HT-29 (cell line): ENCODE measurements around the gene NDUFA6. TPM values are rescaled to one million over a fixed set of nuclear protein-coding genes. Genes with fewer than 3 reads are reported as not detected.
"Not testable (repeated sequence)": the region's sequence is repeated elsewhere in the genome, so short reads cannot be mapped to it uniquely, and the experiment has no call there.

ENCODE experiments used
- DNase-seq: peaks from one replicate; pipeline ENCODE4 v3.0.0-alpha.2; 2015; ENCODE audit warnings: low spot score
- total RNA-seq: library from RNA; depleted of rRNA; stranded (reverse); fragments of >200 nt; shearing (Covaris generic); gene quantifications from 2 replicates; pipeline ENCODE4 v1.2.3, GENCODE V29; 2014

The NDUFA6 gene
- total RNA-seq, 1 experiment from 2014 or later: 49.0 TPM

DNA sequence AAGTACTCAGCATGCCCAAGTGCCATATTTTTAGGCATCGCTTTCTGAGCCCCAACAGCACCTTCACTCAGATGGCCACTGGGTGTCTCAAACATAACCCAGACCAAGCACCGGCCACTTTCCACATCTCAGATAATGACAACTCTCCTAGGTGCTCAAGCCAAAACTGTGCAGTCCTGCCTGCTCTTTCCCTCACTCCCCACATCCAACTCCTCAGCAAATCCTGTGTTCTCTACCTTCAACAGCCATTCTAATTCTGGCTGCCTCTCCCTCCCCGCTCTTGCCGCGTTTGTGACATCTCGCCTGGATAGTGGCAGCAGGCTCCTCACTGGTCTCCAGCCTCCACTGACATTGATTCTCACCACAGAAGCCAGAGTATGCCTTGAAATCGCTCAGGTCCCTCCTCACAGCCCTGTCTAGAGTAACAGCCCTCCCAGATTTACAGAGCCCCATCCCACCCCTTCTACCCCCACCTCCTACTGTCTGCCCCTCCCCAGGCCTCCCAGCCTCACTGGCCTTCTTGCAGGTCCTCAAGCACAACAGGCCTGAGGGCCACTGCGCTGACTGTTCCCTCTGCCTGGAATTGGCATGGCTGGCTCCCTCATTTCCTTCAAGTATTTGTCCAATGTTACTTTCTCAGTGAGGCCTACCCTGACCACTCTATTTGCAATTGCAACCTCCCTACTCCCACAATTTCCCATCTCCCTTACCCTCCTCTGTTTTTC is 17.8 kb downstream of the NDUFA6 start:
- peak; percentile 14 for DNase-seq

DNA sequence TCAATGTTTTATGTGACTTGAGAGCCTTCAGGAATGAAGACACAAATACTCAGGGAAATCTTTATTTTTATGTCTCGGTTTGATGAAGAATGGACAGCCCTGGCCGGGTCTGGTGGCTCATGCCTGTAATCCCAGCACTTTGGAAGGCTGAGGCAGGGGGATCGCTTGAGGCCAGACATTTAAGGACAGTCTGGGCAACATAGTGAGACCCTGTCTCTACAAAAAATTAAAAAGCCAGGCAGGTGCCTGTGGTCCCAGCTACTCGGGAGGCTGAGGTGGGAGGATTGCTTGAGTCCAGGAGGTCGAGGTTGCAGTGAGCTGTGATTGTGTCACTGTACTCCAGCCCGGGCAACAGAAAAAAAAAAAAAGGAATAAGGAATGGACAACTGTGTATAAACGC is 19.1 kb downstream of the NDUFA6 start:
- DNase-seq: not testable (repeated sequence)

DNA sequence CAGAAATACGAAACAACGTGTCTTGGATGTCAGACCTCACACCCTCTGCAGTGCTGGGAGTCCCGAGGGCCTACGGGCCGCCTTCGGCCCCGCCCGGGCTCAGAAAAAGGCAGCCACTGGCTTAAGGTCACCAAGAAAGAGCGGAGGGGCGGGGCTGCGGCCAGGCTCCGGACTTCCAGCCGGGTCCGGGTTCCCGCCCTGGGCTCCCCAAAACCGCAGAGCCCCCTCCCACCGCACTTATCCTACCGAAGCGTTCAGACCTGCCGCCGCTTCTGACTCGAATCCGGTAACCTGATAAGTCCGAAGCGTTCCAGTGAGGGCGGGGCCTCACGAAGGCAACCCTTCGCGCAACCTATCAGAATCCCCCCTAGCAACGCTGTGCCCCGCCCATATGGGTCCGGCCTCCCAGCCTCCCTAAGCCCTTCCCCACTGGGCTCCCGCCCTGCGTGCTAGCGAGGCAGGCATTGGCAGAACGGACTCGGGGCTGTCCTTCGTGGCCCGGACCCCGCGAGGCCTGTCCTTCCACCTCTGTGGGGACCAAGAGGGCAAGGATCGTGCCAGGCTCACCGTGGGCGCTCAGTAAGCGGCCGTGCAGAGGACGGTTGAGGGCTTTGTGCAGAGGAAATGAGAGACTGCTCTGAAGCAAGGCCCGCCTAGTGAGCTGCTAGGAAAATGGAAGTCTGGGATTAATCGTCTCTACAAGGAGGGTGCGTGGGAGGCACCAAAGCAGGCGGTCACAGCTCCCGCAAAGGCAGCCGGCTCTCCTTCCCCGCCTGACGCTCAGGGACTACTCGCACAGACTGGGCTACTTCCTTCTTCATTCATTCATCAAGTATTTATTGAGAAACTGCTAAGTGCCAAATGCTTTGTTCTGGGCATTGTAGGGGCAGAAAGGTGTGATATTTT is 19.8 kb downstream of the NDUFA6 start, which contains the start of gene NAGA:
NAGA (minus strand) TSS at position 296 of the 906 bp plus-strand sequence. CDS start 515 bp downstream, outside the sequence.
- peak; percentile 92 for DNase-seq

DNA sequence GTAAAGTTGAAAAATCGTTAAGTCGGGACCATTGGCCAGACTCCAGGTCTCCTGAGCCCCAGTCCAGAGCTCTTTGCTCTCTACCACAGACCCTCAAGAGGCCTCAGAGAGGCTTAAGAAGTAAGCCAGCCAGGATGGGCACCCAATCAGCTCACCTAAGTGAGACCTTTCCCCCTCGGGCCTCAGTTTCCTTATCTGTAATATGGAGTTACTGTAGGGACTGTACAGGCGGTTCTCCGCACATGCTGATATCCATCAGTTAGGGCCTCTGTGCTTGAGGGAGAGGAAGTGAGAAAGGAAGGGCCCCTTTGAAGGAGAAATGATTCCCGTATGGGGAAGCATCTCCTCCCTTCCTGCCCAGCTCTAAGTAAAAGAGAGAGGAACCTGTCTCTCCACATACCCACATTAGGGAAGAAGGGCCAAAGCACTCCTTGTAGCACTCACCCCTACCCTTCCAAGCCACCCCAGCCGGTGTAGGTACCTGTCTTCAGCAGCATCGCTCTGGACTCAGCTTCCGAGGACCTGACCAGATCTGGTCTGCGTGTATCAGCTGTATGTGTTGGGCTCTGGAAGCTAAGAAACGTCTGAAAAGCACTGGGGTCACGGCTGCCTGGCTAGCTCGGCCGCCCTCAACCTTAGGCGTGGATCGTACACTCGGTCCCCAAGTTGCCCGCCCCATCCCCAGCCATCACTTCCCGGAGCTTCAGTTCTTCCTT is 20.6 kb downstream of the NDUFA6 start:
- DNase-seq: no peak

DNA sequence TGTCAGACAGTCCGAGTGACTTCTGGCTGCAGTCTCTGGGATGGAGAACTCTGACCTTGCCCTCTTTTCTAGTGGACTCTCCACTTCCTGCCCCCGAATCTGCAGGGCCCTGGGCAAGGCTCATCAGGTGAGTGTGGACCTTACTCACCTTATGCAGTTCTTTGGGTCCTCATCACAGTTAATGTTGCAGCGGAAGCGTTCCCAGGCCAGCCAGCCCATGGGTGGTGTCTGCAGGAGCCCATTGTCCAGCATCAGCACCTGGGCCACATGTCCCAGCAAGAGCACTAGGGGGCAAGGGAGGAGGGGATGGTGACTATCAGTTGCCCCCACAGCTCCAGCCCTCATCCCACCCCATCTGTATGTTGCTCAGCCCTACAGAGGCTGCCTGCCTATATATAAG is 22.3 kb downstream of the NDUFA6 start:
- no peak for DNase-seq

DNA sequence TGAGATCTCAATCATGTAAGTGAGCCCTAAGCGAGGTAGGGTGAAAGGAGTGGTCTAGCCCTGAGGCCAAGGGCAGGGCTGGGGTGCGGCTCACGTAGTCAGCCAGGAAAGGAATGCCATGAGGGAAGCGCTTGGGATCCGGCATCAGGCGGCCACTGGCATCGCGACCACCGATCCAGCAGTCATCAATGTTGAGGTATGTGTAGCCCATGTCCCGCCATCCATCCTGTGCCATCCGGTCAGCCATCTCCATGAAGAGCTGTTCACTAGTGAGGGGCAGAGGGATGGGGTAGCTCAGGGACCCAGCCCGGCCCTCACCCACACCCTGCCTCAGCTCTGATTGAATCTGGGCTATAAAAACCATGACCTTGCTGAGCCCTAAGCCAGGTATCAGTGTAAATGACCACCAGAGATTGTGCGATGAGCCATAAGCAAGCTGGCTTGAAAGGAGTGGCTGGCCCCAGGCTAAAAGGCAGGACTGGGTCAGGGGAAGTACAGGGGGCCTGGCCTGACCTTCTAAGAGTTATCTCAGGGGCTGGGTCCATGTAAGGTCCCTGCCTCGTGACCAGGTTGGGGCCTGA is 22.8 kb downstream of the NDUFA6 start:
- DNase-seq: no peak

DNA sequence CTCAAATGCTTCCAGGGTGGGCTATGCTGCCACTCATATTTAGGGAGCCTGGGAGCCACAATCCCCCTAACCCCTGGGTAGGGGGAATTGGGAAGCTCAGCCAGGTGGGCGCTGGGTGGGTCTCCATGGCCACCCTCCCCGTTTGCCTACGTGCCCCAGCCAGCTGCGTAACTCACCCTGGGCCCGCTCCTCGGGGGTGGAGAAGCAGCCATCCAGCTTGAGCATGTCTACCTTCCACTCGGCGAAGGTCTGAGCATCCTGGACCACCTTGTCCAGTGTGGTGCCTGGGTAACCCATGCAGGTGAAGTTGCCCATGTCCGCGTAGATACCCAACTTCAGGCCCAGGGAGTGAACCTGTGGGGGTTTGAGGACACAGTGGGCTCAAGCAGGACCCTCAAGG is 23.6 kb downstream of the NDUFA6 start:
- DNase-seq: no peak

DNA sequence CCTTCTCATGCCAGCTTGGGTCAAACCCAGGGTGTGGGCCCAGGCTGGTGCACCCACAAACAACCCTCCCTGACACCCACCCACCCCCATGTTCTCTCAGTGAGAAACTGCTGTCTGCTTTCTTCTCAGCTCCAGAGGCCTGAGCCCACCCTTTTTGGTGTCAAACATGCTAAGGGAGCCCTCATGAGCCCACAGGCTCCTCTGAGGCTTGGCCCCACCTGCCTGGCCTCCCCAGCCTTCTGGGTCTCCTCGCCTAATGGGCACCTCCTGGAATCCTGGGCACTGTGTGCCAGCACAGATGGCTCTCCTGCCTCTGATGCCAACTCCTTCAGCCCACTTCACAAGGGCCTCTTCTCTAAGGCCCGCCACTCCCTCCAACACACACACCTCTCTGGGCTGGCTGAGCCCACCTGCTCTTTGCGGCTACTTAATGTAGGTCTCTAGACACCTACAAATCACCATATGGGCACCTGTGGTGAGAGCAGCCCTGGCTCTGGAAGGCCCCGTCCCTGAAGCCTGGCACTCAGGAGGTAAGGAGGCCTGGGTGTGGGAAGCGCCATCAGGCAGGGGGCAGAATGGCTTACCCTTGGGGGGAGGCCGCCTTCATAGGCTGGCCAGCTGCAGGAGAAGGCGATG is 24.3 kb downstream of the NDUFA6 start:
- no peak for DNase-seq

DNA sequence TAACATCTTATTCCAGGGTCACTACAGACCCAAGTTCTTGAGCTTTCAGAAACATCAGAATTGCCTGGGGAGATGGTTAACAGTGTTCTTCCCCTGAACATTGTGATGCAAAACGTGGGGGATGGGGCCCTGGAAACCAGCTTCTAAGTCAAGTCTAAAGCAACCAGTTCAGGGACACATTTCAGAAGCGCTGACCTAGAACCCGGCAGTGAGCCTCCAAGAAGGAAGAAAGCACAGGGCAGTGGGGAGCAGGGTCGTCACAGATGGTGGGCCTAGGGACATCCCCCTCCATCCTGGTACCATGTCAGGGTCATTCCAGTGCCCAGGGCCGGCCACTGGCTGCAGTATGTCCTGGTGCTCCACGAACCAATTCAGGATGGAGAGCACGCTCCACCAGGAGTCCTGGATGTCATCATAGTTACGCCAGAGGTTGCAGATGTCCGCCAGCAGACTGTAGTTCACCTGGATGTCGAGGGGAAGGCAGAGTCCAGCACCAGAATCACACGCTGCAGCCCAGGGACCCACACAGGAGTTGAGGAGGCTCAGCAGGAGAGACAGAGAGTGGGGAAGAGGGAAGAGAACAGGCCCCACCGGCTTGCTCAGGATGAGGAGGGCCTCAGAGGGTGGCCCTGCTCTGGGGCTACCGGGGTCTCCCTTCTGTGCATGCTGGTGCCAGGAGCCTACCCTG is 25.0 kb downstream of the NDUFA6 start:
- DNase-seq: no peak

DNA sequence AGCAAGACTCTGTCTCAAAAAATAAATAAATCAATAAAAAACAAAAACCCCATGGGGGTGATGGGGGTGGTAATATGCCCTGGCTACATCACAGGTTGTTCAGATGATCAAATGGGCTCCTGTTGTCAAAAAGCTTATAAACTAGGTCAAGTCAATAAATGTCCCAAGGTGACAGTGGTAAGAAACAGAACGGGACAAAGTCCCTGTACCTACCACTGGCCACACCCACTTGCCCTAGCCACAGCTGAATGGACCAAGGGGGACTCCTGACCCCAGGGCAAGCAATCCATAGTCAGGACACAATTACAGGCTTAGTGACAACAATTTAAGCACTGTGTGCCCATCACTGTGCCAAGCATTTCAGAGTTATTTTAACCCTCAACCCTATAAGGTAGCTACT is 25.9 kb downstream of the NDUFA6 start:
- no peak for DNase-seq

DNA sequence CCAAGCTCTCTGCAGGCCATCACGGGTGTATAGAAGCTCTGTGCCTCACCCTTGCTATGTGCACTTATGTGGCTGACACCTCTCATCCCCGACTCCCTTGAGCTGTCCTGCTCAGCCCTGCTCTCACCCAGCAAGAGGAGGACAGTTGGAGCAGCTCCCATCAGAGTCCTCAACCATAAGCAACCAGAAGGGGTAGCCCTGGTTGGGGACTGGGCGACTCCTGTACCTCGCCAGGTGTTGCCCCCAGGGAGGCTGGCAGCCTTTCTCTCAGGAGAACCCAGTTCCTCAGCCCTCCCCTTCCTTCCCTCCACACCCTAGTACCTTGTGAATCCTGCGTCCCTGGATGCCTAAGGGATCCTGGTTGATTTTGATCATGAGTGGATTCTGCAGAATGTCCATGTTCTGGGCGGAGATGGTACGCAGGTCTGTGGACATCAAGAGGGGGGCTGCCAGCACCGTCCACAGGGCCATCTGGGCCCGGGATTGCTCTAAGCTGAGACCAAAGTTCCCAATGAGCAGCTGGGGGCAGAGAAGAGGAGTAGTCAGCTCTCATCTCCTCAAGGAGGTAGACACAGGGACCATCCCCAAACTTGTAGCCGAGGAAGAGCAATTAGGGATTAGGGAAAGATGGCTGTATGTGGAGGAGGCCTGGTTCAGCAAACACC is 27.9 kb downstream of the NDUFA6 start:
- no peak for DNase-seq

DNA sequence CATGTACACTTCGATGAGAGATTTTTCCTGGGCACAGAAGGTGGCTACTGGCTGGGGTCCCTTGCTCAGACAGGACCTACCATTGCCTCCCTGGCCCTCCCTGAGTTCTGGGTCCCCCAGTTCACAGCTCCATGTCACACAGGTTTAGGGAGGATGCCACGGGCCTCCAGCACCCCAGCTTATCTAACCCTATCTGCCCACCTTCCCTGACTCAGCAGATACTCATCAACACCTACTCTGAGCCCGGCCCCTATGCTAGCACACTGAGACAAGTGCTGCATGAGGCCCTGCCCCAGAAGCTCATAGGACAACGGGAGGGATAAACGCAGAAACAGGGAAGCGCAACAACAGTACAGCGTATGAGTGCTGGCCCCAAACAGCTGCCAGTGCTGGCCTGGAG is 29.5 kb downstream of the NDUFA6 start:
- no peak for DNase-seq

DNA sequence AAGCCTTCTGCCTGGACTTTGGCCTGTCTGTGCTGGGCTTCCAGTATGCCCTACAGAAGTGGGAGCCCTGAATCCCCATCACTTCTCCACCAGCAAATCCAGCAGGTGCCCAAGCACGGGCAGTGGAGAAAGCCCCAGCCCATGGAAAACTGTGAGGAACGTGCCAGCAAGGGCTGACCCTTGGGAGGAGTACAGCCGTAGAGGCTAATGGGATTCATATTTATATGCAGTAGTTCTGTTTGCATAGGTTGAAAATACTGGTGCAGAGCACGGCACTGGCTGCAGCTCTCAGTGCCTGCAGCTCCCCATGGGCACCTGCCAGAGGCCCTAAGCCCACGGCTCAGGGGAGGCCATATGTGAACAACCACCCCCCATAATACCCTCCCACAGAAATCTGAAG is 30.1 kb downstream of the NDUFA6 start:
- no peak for DNase-seq

DNA sequence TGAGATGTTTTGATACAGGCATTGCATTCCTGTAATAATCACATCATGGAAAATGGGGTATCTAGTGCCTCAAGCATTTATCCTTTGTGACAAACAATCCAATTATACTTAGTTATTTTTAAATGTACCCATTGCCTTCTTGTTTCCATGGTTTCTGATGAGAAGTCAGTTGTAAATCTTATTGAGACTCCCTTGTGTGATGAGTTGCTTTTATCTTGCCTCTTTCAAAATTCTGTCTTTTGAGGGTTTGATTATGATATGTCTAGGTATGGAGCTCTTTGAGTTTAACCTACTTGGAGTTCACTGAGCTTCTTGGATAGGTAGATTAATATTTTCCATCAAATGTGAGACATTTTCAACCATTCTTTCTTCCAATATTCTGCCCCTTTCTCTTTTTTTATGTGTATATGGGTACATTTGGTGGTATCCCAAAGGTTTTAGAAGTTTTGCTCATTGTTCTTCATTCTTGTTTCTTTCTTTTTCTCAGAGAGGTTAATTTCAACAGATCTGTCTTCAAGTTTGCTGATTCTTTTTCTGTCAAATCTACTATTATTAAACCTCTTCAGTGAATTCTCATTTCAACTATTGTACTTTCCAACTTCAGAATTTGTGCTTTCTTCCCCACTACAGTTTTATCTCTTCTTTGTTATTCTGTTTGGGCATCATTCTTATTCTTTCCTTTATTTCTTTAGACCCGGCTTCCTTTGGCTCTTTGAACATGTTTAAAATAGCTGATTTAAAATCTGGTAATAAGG is 33.6 kb downstream of the NDUFA6 start:
- DNase-seq: no peak

DNA sequence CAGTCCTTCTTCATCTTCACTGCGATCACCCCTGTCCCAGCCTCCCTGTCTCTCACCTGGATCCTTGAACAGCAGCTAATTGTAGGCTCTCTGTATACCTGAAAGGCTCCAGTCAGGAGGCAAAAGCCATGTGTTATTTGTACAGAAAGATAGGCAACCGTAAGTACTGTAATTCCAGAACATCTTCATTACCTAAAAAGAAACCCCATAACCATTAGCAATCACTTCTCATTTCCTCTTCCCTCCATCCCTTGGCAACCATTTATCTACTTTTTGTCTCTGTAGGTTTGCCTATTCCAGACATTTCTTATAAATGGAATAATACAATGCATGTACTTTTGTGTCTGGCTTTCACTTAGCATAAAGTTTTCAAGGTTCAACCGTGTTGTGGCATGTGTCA is 37.8 kb downstream of the NDUFA6 start:
- DNase-seq: no peak

DNA sequence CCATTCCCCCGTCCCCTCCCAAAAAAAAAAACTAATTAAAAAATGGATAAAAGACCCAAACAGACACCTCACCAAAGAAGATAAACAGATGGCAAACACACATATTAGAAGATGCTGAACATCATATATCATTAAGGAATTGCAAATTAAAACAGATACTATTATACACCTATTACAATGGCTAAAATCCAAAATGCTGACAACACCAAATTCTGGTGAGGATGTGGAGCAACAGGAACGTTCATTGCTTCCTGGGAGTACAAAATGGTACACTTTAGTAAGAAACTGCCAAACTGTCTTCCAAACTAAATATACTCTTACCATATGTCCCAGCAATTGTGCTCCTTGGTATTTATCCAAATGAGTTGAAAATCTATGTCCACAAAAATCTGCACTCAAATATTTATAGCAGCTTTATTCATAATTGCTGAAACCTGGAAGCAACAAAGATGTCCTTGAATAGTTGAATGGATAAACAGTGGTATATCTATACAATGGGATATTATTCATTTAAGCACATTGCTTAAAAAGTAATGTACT is 39.9 kb downstream of the NDUFA6 start:
- no peak for DNase-seq

DNA sequence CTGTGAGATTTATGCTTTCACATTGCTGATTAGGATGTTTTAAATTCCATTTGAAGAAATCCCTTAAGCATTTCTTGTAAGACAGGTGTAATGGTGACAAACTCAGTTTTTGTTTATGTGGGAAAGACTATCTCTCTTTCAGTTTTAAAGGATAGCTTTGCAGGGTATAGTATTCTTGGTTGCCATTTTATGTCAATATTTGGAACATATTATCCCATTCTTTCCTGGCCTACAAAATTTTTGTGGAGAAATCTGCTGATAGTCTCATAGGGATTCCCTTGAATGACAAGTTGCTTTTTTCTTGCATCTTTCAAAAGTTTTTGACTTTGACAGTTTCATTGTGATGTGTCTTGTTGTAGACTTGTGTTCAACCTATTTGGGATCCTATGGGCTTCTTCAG is 48.8 kb downstream of the NDUFA6 start:
- no peak for DNase-seq

DNA sequence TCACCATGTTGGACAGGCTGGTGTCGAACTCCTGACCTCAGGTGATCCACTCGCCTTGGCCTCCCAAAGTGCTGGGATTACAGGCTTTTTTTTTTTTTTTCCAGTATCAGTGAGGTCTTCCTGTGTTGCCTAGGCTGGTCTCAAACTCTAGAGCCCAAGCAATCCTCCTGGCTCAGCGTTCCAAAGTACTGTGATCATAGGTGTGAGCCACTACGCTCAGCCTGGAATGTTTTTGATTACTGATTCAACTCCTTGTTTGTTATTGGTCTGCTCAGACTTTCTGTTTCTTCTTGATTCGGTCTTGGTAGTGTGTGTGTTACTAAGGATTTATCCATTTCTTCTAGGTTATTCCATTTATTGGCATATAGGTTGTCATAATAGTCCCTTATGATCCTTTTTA is 51.3 kb downstream of the NDUFA6 start:
- no peak for DNase-seq
